ENCODE results near the gene MELK. TPM values are rescaled to one million over a fixed set of nuclear protein-coding genes. Genes with fewer than 3 reads are reported as not detected.
A peak's percentile ranks its signal among the peaks of the same experiment; 100 is the strongest.
"Not testable (repeated sequence)": the region's sequence is repeated elsewhere in the genome, so short reads cannot be mapped to it uniquely, and the experiment has no call there.

The MELK gene
- total RNA-seq, 1 experiment from 2014 or later = 25.7 TPM

GRCh38 chr9:36571333-36571732, 1.4 kb upstream of the MELK start:
- DNase-seq (ENCODE audit: low read depth, low spot score) = no peak
- in situ Hi-C loops (cut with HindIII; ENCODE audit: low pct_unique_long_range_greater_than_20kb, low sequenced_read_pairs) = no loop called here

GRCh38 chr9:36574045-36574444, 1.4 kb downstream of the MELK start:
- DNase-seq (ENCODE audit: low read depth, low spot score); in situ Hi-C loops (cut with HindIII; ENCODE audit: low pct_unique_long_range_greater_than_20kb, low sequenced_read_pairs): not testable (repeated sequence)

DNA sequence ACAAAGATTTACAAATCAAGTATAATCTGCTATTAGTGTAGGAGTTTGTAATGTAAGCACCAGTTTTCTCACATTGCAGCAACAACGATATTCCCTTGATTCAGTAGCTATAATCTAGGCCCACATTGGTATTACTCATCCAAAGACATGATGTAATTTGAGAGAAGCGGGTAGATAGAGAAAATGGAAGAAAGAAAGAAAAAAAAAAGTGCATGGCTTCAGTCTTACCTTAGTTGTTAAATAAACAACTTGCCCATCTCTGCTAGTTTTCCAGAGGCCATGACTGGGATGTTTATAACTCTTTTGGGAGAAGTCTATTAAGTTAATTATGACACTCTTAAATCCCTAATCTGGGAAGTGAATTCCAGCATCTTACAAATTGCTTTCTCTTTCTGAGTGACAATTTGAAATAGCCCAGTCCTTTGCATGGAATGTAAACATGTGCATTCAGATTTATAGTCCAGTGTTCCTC, 2.8 kb downstream of the MELK start:
- in situ Hi-C loops (cut with HindIII; ENCODE audit: low pct_unique_long_range_greater_than_20kb, low sequenced_read_pairs) = no loop called here
- peak; percentile 34 for DNase-seq (ENCODE audit: low read depth, low spot score)

DNA sequence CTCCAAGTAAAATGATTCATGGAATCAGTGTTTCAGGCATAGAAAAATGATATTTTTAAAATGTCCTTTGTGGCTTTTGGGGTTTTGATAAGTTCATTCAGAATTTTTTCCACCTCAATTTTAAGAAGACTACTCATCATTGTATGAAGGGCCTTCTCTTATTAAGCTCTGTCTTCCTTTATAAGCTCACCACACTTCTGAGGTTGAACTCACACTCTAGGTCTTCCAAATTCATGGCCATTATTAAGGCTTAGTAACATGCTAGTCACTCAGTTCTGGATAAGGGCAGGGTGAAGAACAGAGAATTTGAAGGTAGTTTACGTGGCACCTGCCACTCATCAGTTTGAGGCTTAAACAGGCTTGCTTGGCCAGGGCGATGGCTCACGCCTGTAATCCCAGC, 4.2 kb downstream of the MELK start:
- DNase-seq (ENCODE audit: low read depth, low spot score) = no peak
- in situ Hi-C loops (cut with HindIII; ENCODE audit: low pct_unique_long_range_greater_than_20kb, low sequenced_read_pairs) = no loop called here

- no peak for DNase-seq (ENCODE audit: low read depth, low spot score)
- in situ Hi-C loops (cut with HindIII; ENCODE audit: low pct_unique_long_range_greater_than_20kb, low sequenced_read_pairs) = no loop called here
Measured at GRCh38 chr9:36584620-36585460, 12.1 kb downstream of the MELK start.

GRCh38 chr9:36590231-36590630, 17.5 kb downstream of the MELK start:
- in situ Hi-C loops (cut with HindIII; ENCODE audit: low pct_unique_long_range_greater_than_20kb, low sequenced_read_pairs) = no loop called here
- DNase-seq (ENCODE audit: low read depth, low spot score) = no peak

- in situ Hi-C loops (cut with HindIII; ENCODE audit: low pct_unique_long_range_greater_than_20kb, low sequenced_read_pairs) = no loop called here
- DNase-seq (ENCODE audit: low read depth, low spot score) = no peak
Measured at GRCh38 chr9:36592801-36593583, 20.3 kb downstream of the MELK start.

DNA sequence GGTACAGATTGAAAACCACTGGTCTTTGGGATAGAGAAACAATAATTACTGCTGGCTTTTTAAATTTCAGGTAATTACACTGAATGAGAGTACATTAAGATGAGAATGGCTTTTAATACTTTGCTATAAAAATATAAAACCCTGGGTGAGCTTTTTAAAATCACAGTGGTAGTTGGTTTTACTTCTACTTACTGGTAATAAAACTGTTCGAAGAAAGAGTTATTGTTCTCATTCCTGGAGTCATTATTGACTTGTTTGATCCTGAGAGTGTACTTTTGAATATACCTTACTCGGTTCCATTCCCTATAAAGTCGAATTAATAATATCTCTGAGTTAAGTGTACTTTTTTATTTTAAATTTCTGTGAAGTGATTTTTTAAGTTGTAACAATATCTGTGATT, 21.5 kb downstream of the MELK start:
- in situ Hi-C loops (cut with HindIII; ENCODE audit: low pct_unique_long_range_greater_than_20kb, low sequenced_read_pairs) = no loop called here
- DNase-seq (ENCODE audit: low read depth, low spot score) = no peak

DNA sequence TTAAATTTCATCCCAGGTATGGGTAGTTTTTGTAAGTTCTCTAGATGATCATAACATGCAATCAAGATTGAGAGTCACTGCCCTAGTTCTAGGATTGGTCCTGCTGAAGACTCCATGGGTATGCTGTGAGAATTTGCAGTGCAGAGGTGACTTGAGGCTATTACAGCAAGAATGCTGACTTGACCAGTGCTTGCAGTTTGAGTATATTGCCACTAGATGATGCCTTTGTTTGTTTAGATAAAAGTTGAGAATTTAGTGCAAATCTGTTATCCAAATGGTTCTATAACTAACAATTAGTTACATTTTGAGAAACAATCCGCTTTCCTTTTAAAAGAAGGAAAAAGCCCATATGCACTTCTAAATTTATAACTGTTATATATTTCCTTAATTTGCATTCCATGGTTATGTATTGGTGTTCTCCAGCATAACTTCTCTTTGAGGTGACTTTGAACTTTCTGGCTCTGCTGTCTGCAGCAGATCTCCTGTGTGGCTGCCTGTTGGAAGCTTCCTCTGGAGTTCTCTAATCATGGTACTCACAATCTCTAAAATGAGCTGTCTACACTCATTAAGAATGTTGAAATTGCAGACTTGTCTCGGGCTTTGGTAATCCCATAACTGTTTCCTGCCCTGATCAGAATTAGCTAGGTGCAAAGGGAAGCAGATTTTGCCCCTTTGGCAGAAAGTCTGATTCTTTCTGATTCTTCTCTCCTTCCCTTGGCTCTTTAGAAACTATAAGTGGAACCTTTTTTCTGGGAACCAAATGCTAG, 24.9 kb downstream of the MELK start:
- in situ Hi-C loops (cut with HindIII; ENCODE audit: low pct_unique_long_range_greater_than_20kb, low sequenced_read_pairs) = no loop called here
- peak; percentile 68 for DNase-seq (ENCODE audit: low read depth, low spot score)

DNA sequence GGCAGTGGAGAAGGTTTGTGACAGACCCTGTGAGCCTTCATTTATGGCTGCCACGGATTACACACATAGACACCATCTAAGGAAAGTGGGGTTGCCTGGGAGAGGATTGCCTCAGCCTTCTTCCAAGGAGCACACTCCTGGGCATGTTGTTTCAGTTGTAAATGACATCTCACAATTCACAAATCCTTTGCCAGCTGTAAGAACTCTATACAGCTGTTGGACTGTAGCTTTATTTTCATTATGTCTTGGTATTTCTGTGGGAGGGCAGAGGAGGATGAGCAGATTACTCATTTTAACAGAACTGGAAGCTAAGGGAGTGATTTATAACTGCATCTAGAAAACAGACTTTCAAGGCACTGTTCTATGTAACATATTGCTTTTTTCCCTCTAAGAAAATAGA, 25.6 kb downstream of the MELK start:
- no peak for DNase-seq (ENCODE audit: low read depth, low spot score)
- in situ Hi-C loops (cut with HindIII; ENCODE audit: low pct_unique_long_range_greater_than_20kb, low sequenced_read_pairs) = no loop called here

DNA sequence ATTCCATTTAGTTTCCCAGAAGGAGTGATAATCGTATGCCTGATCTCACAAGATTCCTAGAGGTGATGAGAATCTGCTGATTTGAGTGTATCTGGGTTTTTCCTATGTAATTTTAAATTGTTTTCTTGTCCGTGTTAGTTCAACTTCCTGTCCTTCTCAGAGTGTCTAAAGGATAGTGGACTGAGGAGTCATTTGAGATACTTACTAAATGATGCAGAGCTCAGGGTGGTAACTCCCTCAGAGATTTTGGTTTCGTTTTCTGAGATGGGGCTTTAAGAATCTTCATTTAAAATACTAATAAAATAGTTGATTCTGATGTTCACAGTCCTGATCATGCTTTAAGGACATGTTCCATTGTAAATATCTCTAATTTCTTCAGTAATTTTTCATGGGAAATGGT, 30.3 kb downstream of the MELK start:
- no peak for DNase-seq (ENCODE audit: low read depth, low spot score)
- in situ Hi-C loops (cut with HindIII; ENCODE audit: low pct_unique_long_range_greater_than_20kb, low sequenced_read_pairs) = no loop called here

DNA sequence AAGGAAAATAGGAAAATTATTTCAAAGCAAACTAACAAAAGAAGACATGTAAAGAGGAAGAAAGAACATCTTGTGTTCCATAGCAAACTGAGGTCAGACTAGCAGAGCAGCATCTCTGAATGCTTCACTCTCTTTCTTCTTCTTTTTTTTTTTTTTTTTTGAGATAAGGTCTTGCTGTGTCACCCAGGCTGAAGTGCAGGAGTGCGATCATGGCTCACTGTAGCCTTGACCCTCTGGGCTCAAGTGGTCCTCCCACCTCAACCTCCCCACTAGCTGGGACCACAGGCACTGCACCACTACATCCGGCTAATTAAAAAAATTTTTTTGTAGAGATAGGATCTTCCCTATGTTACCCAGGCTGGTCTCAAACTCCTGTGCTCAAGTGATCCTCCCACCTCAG, 36.6 kb downstream of the MELK start:
- in situ Hi-C loops (cut with HindIII; ENCODE audit: low pct_unique_long_range_greater_than_20kb, low sequenced_read_pairs) = no loop called here
- DNase-seq (ENCODE audit: low read depth, low spot score) = no peak

GRCh38 chr9:36622121-36622520, 49.4 kb downstream of the MELK start:
- no peak for DNase-seq (ENCODE audit: low read depth, low spot score)
- in situ Hi-C loops (cut with HindIII; ENCODE audit: low pct_unique_long_range_greater_than_20kb, low sequenced_read_pairs) = no loop called here

- in situ Hi-C loops (cut with HindIII; ENCODE audit: low pct_unique_long_range_greater_than_20kb, low sequenced_read_pairs) = no loop called here
Measured at GRCh38 chr9:36623280-36623679, 50.6 kb downstream of the MELK start.

GRCh38 chr9:36625006-36625615, 52.4 kb downstream of the MELK start:
- peak; percentile 64 for DNase-seq (ENCODE audit: low read depth, low spot score)
- in situ Hi-C loops (cut with HindIII; ENCODE audit: low pct_unique_long_range_greater_than_20kb, low sequenced_read_pairs) = no loop called here

More at GRCh38 chr9:36623280-36623679, 50.6 kb downstream of the MELK start:
- no peak for DNase-seq (ENCODE audit: low read depth, low spot score)

DNA sequence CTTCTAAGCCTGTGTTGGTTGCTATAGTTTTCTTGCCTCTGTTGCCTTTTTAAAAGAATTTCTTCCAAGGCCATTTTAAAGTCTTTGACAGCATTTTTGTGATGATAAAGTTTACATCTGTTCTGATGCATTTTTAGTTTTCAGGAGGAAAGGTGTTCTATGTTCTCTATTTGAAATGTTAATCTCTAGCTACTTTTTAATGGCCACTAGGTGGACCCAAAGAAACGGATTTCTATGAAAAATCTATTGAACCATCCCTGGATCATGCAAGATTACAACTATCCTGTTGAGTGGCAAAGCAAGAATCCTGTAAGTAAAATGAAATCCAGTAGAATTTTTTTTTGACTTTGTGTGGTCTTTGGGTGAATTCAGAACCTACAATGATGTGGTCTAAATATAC, 60.2 kb downstream of the MELK start:
- peak; percentile 50 for DNase-seq (ENCODE audit: low read depth, low spot score)
- in situ Hi-C loops (cut with HindIII; ENCODE audit: low pct_unique_long_range_greater_than_20kb, low sequenced_read_pairs) = no loop called here

DNA sequence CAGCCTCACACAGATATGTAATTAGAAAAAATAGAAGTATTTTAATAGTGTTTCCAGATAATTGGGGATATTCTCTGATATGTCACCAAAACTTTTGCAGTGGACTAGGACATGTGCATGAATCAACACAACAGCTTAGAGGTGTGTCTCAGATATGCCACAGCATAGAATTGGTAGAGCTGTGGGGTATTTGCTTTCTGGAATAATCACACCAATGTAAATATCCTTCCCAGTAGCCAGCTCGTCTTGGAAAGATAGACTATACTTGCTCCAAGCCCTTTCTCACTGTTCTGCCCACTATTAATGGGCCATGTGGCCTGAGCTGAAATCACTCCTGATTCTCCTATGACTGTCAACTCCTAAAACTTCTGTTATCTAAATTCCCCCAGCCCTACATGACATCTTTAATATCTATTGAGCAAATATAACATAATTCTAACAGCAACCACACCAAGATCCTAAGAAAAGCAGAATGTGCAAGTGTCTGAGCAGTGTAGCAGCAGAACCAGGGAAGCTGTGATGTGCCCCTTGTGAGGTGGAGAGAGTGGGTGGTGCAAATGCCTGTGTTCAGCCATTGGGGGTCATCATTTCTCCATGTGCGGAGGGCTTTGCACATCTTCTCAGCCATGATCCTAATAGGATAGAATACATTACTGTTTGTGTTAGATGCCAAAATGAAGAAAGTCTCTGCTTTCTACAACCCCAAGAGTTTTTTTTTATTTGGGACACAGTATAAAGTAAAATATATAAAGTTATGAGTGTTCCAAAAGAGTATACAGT, 65.0 kb downstream of the MELK start:
- DNase-seq (ENCODE audit: low read depth, low spot score) = peak; percentile 13
- in situ Hi-C loops (cut with HindIII; ENCODE audit: low pct_unique_long_range_greater_than_20kb, low sequenced_read_pairs) = no loop called here

Measured in SK-MEL-5 (cell line).